GM18861 (cell line): Measurements from ENCODE around the gene HDLBP.
A peak's percentile ranks its signal among the peaks of the same experiment; 100 is the strongest.

Experiments
- ATAC-seq: cut with Tn5 transposase; IDR thresholded peaks from one replicate; pipeline ENCODE4 v1.9.1; 2021; ENCODE audit not compliant: unreplicated experiment

Gene HDLBP

DNA sequence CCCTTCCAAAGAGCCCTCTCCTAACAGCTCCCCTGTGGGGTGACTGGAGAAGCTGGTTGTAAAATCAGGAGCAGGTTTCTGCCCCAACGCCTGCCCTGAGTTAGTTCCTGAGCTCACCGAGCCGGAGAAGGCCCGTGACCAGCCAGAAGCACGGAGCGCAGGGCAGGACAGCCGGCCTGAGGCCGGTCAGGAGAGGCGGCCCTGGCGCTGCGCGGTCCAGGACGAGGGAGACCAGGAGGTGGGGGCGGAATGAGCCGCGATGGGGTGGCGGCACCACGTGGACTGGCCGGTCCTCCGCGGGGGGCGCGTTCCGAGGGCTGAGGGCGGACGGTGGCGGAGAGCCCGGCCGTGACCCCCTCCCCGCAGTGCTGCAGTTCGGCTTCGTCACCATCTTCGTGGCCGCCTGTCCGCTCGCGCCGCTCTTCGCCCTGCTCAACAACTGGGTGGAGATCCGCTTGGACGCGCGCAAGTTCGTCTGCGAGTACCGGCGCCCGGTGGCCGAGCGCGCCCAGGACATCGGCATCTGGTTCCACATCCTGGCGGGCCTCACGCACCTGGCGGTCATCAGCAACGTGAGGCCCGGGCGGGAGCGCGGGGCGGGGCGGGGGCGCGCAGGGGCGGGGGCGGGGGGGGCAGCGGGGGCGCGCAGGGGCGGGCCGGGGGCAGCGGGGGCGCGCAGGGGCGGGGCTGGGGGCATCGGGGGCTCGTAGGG lies 98.0 kb downstream of the HDLBP start:
- peak; percentile 58 for ATAC-seq

DNA sequence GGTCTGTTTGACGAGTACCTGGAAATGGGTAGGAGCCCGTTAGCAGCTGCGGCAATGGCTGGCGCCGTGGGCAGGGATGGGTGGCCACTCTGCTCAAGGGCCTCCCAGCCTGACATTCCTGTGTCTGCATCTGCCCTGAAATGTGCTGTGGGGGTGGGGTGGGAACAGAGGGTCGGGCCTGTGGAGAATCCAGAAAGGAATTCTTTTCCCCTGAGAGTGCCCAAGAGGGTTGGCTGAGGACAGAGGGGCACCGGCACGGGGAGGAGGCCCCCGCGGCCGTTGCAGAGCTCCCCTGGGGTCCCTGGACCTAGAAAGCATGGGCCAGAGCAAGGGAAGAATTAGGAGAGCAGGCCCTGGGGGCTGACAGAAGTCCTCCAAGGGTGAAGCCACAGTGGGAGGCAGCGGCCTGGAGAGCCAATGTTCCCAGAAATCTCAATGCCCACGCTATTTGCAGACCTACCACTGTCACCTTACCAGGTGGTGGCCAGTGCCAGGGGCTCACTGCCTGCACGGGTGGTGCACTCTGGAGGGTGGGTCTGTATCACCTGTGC lies 99.2 kb downstream of the HDLBP start:
- no peak for ATAC-seq

DNA sequence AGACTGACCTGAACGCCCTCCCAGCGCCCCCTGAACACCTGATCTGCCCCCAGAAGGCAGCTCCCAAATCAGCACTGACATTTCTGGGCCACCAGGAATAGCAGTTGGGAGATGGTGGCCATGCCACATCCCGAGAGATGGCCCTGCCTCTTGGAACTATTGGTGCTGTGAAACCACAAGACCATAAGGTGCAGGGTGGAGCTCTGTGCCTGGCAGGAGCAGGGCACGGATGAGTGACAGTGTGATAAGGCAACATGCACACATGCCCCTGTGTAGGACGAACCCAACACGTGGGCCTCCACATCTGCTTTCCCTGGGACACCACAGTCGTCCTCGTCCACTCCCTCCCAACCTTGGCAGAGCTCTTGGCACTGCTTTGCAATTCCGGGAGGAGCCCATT lies 100.1 kb downstream of the HDLBP start:
- no peak for ATAC-seq

DNA sequence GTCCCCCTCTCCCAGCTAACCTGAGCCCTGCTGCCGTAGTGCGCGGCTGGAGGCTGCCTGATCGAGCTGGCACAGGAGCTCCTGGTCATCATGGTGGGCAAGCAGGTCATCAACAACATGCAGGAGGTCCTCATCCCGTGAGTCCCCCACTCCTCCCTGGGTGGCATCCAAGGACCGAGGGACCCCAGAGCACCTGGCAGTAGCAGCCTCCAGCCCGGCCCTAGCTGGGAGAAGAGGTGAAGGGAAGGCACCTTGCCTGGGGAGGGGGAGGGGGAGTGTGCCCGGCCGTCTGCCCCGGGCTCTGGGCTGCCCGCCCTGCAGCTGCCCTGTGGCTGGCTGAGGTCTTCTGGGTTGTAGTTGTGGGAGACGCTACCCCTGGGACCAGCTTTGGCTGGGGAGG lies 100.7 kb downstream of the HDLBP start:
- ATAC-seq = no peak

DNA sequence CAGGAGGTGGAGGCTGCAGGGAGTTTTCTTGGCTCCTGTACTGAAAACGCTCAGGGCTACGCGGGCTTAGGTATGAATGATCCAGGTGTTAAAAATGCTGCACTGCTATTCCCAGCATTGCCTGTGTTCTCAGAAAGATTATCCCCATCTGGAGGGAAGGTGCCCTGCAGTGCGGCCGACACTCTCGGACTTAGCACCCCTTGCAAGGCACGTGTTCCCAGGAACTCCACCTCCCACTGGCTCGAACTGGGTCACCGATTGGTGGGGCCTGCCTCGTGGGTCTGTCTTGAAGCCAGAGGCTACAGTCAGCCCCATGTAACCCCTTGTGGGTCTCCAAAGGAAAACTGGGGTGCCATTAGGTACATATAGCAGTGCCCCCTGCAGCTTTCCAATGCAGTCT lies 101.3 kb downstream of the HDLBP start:
- no peak for ATAC-seq

DNA sequence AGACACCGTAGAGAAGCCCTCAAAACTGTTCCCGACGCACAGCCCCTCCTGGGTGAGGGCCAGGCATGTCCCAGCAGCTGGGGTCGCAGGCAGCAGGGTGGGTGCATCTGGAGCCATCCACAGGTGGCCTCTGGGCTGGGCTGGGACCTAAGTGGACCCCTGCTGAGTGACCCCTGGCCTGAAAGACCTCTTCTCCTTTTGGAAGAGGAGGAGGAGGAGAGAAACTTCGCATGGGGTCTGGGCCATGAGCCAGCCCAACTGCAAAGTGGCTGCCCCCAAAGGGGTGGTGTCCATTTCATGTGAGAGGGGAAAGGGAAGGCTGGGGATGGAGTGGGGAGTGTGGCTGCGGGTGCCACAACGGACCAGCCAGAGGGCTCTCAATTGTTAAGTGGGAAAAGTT lies 101.9 kb downstream of the HDLBP start:
- no peak for ATAC-seq

DNA sequence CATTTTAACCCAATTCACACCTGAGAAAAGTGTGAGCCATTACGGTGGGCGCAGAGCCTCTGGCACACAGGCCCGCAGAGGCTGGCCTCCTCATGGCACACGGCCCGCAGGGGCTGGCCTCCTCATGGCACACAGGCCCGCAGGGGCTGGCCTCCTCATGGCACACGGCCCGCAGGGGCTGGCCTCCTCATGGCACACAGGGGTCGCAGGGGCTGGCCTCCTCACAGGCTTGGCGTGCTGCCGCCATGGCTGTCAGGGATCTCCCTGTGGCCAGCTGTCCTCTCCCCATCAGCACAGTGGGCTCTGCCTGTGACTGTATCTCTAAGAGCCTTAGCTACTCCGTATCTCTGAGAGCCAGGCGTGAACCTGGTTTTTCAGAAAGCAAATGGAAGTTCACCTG lies 102.4 kb downstream of the HDLBP start:
- no peak for ATAC-seq

DNA sequence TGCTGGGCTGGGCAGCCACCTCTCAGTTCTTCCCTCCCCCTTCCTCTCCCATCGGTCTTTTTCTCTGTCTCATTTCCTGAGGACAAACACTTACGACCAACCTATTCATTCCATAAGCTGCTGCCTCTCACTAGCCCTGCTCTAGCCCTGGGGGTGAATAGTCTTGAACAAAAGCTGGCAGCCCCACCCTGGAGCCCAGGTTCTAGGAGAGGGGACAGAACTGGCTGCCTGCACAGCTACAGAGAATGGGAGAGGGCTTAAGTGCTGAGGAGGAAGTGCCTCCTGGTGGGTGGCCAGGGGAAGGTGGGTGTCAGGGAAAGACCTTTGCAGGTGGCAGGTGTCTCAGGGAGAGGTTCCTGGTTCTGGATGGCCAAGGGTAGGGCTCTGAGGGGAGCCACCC lies 104.2 kb downstream of the HDLBP start:
- ATAC-seq = no peak

DNA sequence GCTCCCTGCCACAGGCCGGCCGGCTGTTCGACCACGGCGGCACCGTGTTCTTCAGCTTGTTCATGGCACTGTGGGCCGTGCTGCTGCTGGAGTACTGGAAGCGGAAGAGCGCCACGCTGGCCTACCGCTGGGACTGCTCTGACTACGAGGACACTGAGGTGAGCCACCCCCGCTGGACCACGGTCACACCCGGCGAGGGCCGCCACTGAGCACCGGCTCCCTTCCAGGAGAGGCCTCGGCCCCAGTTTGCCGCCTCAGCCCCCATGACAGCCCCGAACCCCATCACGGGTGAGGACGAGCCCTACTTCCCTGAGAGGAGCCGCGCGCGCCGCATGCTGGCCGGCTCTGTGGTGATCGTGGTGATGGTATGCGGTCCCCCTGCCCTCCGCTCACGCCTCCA lies 106.2 kb downstream of the HDLBP start:
- no peak for ATAC-seq

DNA sequence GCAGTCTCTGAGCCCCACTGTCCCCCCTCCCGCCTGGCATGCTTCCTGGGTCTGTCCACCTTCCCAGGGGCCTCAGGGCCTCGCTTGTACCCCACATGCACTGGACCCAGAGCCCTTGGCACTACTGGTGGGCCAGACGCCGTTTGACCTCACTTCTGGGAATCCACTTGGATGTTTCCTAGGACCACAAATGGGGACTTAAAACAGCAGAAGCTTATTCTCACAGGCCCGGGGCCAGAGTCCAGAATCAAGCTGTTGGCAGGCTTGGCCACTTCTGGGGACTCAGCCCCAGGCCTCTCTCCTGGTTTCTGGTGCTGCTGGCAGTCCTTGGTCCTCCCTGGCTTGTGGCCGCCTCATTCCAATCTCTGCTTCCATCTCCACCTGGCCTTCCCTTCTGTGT lies 107.4 kb downstream of the HDLBP start:
- no peak for ATAC-seq

DNA sequence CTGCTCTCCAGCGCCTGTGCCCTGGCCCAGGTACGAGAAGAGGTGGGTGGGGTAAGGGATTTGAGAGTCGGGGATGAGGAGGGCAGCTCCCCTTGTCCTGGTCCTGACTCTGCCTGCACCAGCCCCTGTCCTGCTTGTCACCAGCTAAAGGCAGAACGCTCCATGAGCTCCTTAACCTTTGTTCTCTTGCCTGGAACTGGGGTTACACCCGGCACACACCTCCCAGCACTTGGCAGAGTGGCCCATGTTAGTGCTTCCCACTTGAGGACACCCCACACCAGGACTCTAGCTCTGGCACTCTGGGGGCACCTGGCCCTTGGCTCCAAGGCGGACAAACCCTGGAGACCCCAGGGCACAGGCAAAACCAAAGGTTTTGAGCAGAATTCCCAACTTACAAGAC lies 107.8 kb downstream of the HDLBP start:
- no peak for ATAC-seq

DNA sequence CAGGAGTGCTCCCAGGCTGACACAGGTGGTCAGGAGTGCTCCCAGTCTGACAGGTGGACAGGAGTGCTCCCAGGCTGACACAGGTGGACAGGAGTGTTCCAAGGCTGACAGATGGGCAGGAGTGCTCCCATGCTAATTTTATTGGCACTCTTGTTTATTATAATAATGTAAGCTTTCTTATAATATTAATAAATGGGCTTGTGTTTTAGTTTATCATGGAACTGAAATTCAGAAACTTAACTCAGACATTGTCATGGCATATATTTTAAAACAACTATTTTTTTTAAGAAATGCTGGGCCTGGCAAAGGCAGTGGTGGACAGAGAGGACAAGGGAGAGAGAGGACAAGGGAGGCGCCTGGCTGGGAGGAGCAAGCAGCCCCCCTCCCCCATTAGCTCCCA lies 108.3 kb downstream of the HDLBP start:
- ATAC-seq = no peak

DNA sequence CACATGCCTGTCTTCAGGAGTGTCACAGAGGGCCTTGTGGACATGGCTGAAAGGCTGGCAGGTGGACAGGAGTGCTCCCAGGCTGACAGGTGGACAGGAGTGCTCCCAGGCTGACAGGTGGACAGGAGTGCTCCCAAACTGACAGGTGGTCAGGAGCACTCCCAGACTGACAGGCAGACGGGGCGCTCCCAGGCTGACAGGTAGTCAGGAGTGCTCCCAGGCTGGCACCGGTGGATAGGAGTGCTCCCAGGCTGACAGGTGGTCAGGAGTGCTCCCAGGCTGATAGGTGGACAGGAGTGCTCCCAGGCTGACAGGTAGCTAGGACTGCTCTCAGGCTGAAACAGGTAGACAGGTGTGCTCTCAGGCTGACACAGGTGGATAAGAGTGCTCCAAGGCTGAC lies 110.4 kb downstream of the HDLBP start:
- no peak for ATAC-seq

DNA sequence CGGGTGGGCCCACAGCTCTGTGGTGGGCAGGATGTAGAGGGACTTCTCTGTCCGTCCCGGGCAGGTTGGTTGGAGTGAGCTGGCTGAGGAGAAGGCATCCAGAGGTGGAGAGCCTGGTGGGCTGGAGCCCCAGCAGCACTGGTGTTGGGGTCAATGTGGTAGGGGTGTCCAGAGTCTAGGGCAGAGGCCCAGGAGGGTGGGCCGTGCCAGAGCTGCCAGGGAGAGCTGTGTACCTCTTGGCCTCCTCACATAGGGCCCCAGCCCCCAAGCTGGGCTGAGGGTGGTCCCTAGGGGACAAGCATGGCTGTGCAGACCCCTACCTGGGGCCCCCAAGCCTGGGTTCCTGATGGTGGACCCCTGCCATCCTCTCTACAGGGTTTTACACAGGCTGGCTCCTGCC lies 111.0 kb downstream of the HDLBP start:
- ATAC-seq = no peak

DNA sequence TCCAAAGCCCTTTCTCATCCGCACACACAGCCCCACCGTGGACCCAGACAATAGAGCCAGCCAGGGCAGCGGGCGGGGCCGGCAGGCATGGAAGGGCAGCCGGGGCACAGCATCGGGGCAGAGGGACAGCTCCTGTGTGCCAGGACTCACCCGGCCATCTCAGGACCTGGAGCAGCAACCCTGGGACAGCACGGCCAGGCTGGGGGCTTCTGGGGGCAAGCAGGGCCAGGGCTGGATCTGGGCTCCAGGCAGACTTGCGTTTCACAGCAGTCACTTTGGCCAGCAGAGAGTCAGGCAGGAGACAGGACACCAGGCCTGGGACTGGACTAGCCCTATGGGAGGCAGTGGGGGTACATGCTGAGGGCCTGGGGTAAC lies 111.5 kb downstream of the HDLBP start:
- no peak for ATAC-seq

DNA sequence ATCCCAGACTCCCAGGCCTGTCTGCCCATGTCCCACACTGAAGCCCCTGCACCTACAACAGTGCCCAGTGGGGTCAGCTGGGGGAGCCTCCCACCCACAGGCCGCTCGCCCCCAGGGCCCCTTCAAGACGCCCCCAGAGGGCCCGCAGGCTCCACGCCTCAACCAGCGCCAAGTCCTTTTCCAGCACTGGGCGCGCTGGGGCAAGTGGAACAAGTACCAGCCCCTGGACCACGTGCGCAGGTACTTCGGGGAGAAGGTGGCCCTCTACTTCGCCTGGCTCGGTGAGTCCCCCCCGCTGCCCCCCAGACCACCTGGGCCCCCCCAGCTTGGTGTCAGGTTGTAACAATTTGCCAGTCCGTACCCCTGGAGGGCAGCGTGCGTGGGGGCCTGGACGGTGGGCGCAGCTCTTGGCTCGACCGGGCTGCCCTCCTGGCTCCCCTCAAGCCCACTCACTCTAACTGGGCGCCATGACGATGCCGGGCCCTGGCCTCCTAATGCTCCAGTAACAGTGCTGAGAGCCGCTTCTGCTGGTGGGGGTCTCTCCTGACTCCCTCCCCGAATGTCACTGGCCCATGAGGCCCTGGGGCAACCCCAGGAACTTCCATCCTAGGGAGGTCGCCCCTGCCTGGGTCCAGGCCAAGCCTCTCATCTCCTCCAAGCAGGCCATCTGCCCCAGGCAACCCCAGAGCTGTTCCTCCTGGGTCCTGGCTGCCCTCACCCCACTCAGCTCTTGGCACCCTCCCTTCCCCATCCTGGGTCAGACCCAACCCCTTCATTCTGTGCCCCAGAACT lies 112.1 kb downstream of the HDLBP start:
- ATAC-seq = no peak

DNA sequence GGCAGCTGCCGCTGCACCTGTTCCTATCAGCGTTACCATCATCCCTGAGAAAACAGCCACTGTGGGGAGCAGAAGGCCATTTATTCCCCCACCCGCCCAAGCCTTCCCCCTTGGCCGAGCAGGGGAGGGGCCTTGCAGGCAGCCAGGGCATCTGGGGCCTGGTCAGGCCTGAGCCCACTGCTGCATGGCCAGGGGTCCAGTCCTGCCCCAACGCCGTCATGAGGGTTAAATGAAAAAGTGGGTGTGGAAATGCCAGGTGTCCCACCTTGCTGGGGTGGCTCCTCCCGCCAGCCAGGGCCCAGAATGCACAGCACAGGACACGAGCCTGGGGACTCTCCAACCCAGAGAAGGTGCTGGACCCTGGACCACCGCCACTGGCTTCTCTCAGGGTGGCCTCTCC lies 112.8 kb downstream of the HDLBP start:
- ATAC-seq = no peak

DNA sequence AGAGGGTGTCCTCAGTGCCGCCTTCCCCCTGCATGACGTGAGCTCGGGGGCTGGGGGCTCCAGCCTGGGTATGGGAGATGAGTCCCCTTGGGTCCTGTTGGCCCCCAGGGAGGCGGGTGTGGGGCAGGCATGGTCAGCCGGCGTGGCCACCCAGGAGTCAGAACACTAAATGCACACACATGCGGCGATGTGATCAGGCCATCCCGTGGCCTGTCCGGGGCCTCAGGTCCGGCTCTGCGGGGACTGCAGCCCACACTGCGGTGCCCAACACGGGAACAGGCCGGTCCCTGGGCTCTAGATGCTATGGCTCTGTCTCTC lies 113.2 kb downstream of the HDLBP start:
- no peak for ATAC-seq

DNA sequence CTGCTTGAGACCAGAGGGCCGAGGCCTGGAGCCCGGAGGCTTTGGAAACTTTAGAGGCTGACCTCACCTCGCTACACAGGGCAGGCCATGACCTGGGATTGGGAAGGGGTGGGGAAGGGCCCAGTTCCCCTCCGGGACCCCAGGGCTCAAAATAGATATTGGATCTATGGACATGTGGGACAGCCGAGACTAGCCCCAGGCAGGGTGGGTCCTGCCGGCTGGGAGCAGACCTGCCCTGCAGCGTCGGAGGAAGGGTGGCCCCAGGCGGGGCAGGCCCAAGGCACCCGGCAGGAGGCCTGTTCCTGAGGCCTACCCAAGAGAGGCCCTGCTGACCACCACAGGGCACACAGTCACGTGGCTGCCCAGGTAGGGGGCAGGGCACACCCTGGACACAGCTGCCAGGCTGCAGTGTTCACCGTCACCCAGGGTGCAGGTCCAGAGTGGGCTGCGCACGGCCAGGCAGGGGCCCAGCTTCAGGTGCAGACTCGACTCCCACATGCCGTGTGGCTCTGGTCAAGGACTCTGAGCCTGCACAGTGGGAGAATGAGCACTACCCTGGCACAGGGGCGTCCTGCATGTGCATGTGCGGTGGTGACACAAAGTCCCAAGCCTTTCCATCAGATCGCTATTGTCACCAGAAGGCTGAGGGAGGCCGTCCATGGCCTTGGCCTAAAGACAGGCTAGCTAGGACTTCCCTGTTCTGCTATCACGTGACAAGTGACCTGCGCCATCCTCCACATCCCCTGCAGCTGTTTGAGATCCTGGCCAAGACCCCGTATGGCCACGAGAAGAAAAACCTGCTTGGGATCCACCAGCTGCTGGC lies 113.8 kb downstream of the HDLBP start:
- no peak for ATAC-seq

DNA sequence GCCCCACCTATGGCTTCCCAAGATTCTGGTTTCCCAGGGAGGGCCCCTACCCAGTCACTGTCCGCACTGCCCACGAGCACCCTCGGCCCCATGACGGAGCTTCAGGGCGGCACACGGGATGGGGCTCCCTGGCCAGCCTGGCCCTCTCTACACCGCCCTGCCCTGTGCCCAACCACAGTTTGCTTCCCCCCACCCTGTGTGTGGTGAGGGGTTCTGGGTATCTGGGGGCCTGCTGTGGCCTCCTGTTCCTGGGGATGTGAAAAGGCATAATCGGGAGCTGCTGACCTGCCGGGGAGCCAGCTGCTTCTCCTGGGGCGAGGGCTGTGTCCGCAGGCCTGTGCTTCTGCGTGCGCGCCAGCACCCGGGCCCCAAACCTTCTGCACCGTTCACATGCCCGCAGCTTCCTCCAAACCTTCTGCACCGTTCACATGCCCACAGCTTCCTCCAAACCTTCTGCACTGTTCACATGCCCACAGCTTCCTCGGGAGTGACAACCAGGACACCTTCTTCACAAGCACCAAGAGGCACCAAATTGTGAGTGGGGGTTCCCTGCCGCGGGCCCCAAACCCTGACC lies 114.6 kb downstream of the HDLBP start:
- ATAC-seq = no peak
